Neural crest cell (in vitro differentiated cells): Measurements from ENCODE around the gene KCNMA1. TPM values are rescaled to one million over a fixed set of nuclear protein-coding genes. Genes with fewer than 3 reads are reported as not detected.

Source experiments
- DNase-seq: peaks from one replicate; pipeline ENCODE4 v3.0.0; 2021; ENCODE audit warnings: low read depth, mixed read lengths, low spot score
- H3K27ac Mint-ChIP-seq: one replicate; pipeline ENCODE4 v1.8.0; 2021; ENCODE audit warnings: mild to moderate bottlenecking, mixed read lengths; ENCODE audit not compliant: unreplicated experiment
- H3K27me3 Mint-ChIP-seq: 2 replicates; pipeline ENCODE4 v1.8.0; 2021; ENCODE audit warnings: low read depth, mild to moderate bottlenecking, mixed read lengths
- H3K36me3 Mint-ChIP-seq: 2 replicates; pipeline ENCODE4 v1.8.0; 2021; ENCODE audit warnings: low read depth, mild to moderate bottlenecking, mixed read lengths
- H3K4me1 Mint-ChIP-seq: 2 replicates; pipeline ENCODE4 v1.8.0; 2021; ENCODE audit warnings: mixed read lengths
- H3K4me3 Mint-ChIP-seq: one replicate; pipeline ENCODE4 v1.8.0; 2021; ENCODE audit warnings: mild to moderate bottlenecking, mixed read lengths
- H3K9me3 Mint-ChIP-seq: 2 replicates; pipeline ENCODE4 v1.8.0; 2021; ENCODE audit warnings: mixed read lengths
- total RNA-seq: library from RNA; stranded (reverse); gene quantifications from 2 replicates; pipeline ENCODE4 v1.2.1, GENCODE V29; 2021
- TF ChIP-seq, protein P1 (sequence below): fragments of 200-600 bp; sonication (generic); conservative IDR thresholded peaks from 2 replicates; pipeline ENCODE4 v1.5.0; 2021; ENCODE audit warnings: antibody characterized with exemption, mild to moderate bottlenecking

KCNMA1 gene
- total RNA-seq, 1 donor from 2014 or later, result 1.7 TPM

DNA sequence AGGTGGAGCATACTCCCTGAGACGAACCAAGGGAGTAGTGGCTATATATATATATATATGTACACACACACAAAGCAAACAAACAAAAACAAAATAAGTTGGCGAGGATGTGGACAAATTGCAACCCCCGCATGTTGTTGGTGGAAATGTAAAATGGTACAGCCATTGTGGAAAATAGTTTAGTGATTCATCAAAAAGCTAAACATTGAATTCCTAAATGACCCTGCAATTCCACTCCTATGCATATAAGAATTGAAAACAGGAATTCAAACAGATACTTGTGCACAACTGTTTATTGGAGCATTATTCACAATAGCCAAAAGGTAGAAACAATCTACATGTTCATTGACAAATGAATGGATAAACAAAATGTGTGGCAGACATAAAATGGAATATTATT lies 407.9 kb downstream of the KCNMA1 start:
- TF ChIP-seq, protein P1, sequence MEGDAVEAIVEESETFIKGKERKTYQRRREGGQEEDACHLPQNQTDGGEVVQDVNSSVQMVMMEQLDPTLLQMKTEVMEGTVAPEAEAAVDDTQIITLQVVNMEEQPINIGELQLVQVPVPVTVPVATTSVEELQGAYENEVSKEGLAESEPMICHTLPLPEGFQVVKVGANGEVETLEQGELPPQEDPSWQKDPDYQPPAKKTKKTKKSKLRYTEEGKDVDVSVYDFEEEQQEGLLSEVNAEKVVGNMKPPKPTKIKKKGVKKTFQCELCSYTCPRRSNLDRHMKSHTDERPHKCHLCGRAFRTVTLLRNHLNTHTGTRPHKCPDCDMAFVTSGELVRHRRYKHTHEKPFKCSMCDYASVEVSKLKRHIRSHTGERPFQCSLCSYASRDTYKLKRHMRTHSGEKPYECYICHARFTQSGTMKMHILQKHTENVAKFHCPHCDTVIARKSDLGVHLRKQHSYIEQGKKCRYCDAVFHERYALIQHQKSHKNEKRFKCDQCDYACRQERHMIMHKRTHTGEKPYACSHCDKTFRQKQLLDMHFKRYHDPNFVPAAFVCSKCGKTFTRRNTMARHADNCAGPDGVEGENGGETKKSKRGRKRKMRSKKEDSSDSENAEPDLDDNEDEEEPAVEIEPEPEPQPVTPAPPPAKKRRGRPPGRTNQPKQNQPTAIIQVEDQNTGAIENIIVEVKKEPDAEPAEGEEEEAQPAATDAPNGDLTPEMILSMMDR, result no peak
- Mint-ChIP-seq H3K4me1 (peaks cover 13% of the 10 kb centered on the region), H3K27ac (no peak overlapping the region), H3K9me3 (peaks cover 3% of the 10 kb centered on the region), H3K4me3 (no peak overlapping the region), H3K36me3 (no peaks in the 10 kb centered on the region), H3K27me3 (peaks cover 5% of the 10 kb centered on the region)
- DNase-seq, result no peak

DNA sequence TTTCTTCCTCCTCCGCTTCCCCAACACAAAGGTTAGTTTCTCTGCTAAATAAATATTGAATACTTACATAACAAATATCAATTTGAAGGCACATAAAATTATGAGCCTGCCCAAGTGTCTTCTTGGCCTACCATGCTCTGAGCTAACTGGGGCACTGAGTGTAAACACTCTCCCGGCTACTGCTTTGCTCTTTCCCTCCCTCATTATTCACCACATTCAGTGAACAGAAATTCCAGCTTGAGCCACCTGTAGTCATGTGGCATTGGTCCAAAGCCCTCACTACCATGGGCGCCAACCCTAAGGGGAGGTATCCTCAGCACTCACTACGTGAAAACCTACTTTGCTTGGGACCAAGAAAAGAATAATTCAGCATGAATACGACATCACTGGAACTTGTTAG lies 409.0 kb downstream of the KCNMA1 start:
- Mint-ChIP-seq H3K9me3 (peaks cover under 1% of the 10 kb centered on the region), H3K4me3 (no peak overlapping the region), H3K27me3 (peaks cover 5% of the 10 kb centered on the region), H3K27ac (no peak overlapping the region), H3K4me1 (peaks cover 10% of the 10 kb centered on the region), H3K36me3 (no peaks in the 10 kb centered on the region)
- no peak for DNase-seq
- TF ChIP-seq, protein P1, result no peak

DNA sequence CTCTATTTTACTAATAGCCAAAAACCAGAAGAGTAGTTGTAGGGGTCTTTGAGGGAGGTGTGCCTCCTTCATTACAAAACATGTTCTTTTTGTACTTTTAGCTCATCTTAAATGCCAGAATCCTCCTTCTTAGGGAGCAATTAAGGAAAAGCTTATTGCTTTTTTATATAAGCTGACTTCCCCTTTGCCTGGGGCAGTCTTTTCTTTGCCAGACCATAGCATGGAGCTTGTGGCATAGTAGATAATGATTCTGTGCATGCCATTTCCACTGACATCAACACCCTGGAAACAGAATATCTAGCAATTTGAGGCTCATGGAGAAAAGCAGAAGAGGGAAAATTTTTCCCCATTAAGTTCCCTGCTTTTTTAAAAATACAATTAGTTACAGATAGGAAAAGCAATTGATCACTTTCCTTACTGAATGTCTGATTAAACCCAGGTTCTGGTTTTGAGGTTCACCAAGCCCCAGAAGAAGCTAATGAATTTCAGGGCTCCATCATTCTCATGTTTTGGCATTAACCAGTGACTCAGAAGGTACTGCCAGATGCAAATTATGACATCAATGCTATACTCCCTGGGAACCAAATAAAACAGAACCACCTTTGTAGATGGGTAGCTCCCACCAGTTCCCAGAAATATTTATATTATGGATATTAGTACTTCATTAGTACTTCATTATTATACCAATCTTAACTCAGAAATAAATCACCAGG lies 410.6 kb downstream of the KCNMA1 start:
- no peak overlapping the region for H3K27ac Mint-ChIP-seq
- H3K4me3 Mint-ChIP-seq, result no peak overlapping the region
- TF ChIP-seq, protein P1, result no peak
- H3K9me3 Mint-ChIP-seq, result no peaks in the 10 kb centered on the region
- peaks cover 10% of the 10 kb centered on the region for H3K4me1 Mint-ChIP-seq
- H3K27me3 Mint-ChIP-seq, result peaks cover 5% of the 10 kb centered on the region
- no peaks in the 10 kb centered on the region for H3K36me3 Mint-ChIP-seq
- DNase-seq, result no peak

DNA sequence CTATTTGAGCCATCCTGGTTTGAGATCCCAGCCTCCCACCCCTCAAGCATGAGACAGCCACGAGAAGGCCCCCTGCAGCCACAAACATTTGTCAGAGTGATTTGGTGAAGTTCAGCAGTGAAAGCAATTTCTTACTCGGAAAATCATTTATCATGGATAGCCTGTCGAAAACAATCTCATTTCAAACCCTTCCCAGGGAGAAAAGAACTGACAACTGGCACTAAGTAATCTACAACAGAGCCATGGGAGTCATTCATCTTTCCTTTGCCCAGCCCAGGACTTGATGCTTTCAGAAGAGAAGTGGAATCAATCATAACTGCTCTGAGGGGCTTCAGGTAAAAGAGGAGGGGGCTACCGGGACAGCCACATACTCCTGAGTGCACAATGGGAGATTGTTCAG lies 411.2 kb downstream of the KCNMA1 start:
- no peak overlapping the region for H3K4me3 Mint-ChIP-seq
- H3K27me3 Mint-ChIP-seq, result peaks cover under 1% of the 10 kb centered on the region
- TF ChIP-seq, protein P1, result no peak
- no peaks in the 10 kb centered on the region for H3K36me3 Mint-ChIP-seq
- no peak for DNase-seq
- peak overlapping the region; percentile 17 for H3K27ac Mint-ChIP-seq
- H3K4me1 Mint-ChIP-seq, result peaks cover 10% of the 10 kb centered on the region
- H3K9me3 Mint-ChIP-seq, result no peaks in the 10 kb centered on the region

DNA sequence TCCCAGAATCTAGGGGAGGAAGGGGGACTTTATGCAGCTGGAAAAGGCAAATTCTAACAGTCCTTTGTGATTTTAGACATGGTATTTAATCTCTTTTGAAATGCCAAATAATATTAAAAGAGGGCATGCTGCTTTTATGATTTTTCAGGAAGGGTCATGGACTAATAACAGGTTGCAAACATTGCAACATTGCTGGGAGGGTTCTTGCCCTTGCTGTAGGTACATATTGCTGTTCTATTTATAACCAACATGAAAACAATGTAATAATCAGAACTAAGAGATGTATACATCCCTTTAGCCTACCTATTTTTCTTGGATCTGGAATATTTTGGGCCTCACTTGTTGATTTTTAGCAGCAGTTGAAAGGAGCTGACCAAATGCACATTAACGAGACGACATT lies 411.6 kb downstream of the KCNMA1 start:
- Mint-ChIP-seq H3K4me1 (peaks cover 10% of the 10 kb centered on the region), H3K9me3 (no peaks in the 10 kb centered on the region), H3K4me3 (no peak overlapping the region), H3K27me3 (no peaks in the 10 kb centered on the region), H3K27ac (peak overlapping the region; percentile 17), H3K36me3 (no peaks in the 10 kb centered on the region)
- TF ChIP-seq, protein P1, result no peak
- no peak for DNase-seq
